Mucosa of descending colon (tissue), 3 donors: ENCODE data around the gene NINL. TPM values are rescaled to one million over a fixed set of nuclear protein-coding genes. Genes with fewer than 3 reads are reported as not detected.
A peak's percentile ranks its signal among the peaks of the same experiment; 100 is the strongest.
"Not testable (repeated sequence)": the region's sequence is repeated elsewhere in the genome, so short reads cannot be mapped to it uniquely, and the experiment has no call there.

Experiments used
- ATAC-seq: fragments of 200-7000 bp; cut with Tn5 transposase; one replicate; pipeline ENCODE4 v1.9.1; 2020; ENCODE audit warnings: mild to moderate bottlenecking, moderate library complexity
- DNase-seq, 3 donors: peaks; one replicate each; pipeline ENCODE4 v3.0.0-alpha.2; 2020
- H3K36me3 ChIP-seq: fragments of 200-600 bp; one replicate; pipeline ENCODE4 v1.8.0; 2021; ENCODE audit warnings: low read depth, mild to moderate bottlenecking
- H3K4me1 ChIP-seq: fragments of 200-600 bp; one replicate; pipeline ENCODE4 v1.8.0; 2021; ENCODE audit warnings: low read depth, mild to moderate bottlenecking
- H3K4me3 ChIP-seq: fragments of 200-600 bp; one replicate; pipeline ENCODE4 v1.8.0; 2021; ENCODE audit warnings: mild to moderate bottlenecking
- H3K9me3 ChIP-seq: fragments of 200-600 bp; one replicate; pipeline ENCODE4 v1.8.0; 2021; ENCODE audit warnings: mild to moderate bottlenecking
- intact Hi-C, 2 donors: fragments of 100-400 bp; cut with DNase I in 1 of 2; cut with micrococcal nuclease in 1 of 2; formaldehyde crosslinking; loops; one replicate each; pipeline versions ENCODE4 v1.11.0 to v1.11.1; 2022; cut with DNase I, micrococcal nuclease
- total RNA-seq, 3 donors: library from RNA; stranded (reverse); fragmentation: NEBNext Ultra II Directional in 2 of 3; extraction: Animal tissue kit (Norgen Biotek cat#: 25700) in 2 of 3; gene quantifications; one replicate each; pipeline versions ENCODE4 v1.2.1 to v1.2.4, GENCODE V29; 2021 to 2023
- TF ChIP-seq, protein P1 (sequence below): fragments of 200-600 bp; IDR thresholded peaks from one replicate; pipeline ENCODE4 v1.8.0; 2022; ENCODE audit warnings: antibody characterized with exemption, mild to moderate bottlenecking
- donor health status: DM: no; HTN: no; CAD: no; lungs with moderate emphysema.
- donor health status: DM: no; HTN: no; CAD: no.
- donor health status: DM: no; HTN: yes; CAD: no.

NINL gene
- total RNA-seq, 3 donors from 2014 or later, result 1.8 to 15.1 (median 3.3) TPM

DNA sequence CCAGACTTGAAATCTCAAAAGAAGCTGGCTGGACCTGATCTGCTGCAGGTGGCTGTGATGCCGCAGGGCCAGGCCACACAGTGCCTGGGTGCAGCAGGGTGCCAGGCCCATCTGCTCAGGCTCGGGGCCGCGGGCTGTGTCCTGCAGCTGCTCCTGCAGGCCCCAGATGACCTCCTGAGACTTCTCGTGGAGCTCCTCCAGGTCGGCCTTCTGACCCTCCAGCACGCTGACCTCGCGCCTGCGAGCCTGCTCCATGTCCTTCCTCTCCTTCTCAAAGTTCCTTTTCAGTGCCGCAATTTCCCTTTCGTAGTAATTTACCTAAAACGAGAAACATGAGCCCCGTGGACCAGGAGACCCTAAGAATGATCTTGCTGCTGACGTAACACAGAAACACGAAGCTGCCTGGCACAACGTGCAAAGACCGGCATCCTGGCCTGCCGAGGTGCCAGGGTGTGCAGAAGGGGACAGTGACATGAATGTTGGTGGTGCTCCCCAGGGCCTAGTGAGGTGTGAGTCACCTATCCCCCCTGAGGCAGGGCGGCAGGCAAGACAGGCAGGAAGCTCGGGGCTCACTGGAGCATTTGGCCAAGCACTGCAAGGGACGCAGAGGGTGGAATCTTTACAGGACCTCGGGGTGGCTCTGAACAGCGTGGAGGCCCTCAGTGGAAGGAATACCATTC is 106.3 kb downstream of the NINL start:
- H3K4me1 ChIP-seq, result no peaks in the 10 kb centered on the region
- TF ChIP-seq, protein P1, sequence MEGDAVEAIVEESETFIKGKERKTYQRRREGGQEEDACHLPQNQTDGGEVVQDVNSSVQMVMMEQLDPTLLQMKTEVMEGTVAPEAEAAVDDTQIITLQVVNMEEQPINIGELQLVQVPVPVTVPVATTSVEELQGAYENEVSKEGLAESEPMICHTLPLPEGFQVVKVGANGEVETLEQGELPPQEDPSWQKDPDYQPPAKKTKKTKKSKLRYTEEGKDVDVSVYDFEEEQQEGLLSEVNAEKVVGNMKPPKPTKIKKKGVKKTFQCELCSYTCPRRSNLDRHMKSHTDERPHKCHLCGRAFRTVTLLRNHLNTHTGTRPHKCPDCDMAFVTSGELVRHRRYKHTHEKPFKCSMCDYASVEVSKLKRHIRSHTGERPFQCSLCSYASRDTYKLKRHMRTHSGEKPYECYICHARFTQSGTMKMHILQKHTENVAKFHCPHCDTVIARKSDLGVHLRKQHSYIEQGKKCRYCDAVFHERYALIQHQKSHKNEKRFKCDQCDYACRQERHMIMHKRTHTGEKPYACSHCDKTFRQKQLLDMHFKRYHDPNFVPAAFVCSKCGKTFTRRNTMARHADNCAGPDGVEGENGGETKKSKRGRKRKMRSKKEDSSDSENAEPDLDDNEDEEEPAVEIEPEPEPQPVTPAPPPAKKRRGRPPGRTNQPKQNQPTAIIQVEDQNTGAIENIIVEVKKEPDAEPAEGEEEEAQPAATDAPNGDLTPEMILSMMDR, result no peak
- ATAC-seq (no peak), DNase-seq (no peak)
- no peaks in the 10 kb centered on the region for H3K36me3 ChIP-seq
- no peak overlapping the region for H3K4me3 ChIP-seq
- H3K9me3 ChIP-seq, result no peaks in the 10 kb centered on the region
- intact Hi-C loops, result no loop called here

DNA sequence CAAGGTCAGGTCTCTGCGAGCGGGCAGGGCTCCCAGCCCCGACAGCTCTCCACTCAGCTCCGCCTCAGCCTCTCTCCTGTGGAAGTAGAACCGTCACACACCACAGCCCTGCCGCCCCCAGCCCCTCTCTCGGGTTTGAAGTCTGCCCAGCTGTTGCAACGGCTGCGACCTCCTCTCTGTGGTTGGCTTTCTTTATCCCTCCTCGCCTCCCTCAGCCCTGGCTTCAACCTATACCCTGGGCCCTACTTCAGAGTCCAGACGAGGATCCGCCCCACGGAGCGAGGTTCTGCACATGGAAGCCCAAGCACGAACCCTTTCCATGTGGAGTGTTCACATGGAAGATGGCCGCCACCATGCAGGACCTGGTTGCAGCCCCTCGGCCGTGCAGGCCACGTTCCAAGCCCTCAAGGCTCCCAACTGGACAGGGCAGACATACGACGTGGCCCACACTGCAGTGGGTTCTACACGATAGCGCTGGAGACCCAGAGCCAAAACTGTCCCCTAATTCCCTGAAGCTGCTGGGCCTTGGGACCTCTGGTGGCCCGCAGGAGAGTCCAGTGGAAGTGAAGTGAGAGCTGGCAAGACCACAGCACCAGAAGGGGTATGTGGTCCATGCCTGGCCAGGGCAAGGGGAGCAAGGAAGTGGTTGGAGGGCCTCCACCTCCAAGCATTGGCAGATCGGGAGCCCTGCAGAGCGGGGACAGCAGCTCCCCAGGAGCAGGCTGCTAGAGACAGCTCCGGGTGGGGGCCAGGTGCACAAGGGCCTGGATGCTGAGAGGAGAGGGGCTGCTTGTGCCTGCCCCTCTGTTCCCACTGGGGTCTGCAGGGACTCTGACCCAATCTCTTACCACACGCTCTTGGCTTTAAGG is 108.1 kb downstream of the NINL start:
- H3K36me3 ChIP-seq, result no peaks in the 10 kb centered on the region
- DNase-seq (peak in 1 of 3 donors; percentile 48), ATAC-seq (no peak)
- no peaks in the 10 kb centered on the region for H3K4me1 ChIP-seq
- H3K4me3 ChIP-seq, result no peak overlapping the region
- TF ChIP-seq, protein P1, result no peak
- no peaks in the 10 kb centered on the region for H3K9me3 ChIP-seq
- intact Hi-C loops, result no loop called here

DNA sequence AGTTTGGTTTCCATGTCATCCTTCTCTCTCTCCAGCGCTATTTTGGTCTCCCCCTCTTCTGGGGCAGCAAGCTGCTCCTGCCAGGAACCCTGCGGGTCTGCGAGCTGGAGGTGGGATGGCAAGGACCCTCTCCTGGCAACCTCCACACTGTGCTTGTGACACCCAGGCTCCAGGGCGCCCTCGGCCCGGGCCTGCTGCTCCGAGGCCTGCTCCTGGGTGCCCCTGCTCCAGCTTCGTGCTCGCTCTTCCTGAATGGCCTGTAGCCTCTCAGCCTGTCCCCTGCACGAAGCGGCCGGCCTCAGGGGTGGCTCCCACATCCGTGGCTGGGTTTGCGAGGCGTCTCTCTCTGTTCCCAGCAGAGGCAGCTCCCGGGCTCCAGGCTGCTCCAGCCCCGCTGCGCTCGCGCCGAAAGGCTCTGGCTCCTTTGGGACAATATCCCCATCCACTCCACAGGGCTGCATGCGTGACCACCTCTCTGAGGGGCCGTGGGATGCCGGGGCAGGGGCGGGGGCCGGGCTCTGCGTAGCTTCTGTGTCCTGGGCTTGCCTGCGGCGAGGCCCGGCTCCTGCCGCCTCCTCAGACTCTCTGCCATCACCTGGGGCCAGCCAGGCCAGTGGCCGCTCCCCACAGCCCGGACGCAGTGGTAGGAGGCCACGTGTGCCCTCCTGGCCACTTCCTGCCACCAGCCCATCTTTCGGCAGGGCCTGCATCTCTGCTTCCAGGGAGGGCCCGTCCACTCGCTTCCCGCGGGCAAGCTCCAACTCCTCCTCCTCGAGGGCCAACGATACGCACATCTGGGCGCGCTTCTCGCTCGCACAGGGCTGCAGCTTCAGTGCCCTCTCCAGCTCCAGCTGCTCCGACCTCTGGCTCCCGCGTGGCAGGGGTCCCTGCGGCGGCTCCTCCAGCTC is 109.0 kb downstream of the NINL start:
- TF ChIP-seq, protein P1, result no peak
- H3K36me3 ChIP-seq, result no peaks in the 10 kb centered on the region
- intact Hi-C loops, result no loop called here
- H3K9me3 ChIP-seq, result no peaks in the 10 kb centered on the region
- H3K4me1 ChIP-seq, result no peaks in the 10 kb centered on the region
- ATAC-seq, result no peak
- peak in 1 of 3 donors; percentile 5 for DNase-seq
- no peak overlapping the region for H3K4me3 ChIP-seq

DNA sequence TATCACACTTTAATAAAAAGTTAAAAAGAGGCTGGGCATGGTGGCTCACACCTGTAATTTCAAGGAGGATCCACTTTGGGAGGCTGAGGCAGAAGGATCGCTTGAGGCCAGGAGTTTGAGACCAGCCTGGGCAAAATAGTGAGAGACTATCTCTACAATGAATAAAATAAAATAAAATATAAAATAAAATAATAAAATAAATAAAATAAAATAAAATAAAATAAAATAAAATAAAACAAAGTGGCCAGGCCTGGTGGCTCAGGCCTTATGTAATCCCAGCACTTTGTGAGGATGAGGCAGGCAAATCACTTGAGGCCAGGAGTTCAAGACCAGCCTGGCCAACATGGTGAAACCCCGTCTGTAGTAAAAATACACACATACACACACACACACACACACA is 112.0 kb downstream of the NINL start:
- ATAC-seq, H3K9me3 ChIP-seq, H3K4me1 ChIP-seq, H3K36me3 ChIP-seq, intact Hi-C loops, H3K4me3 ChIP-seq, DNase-seq: not testable (repeated sequence)

DNA sequence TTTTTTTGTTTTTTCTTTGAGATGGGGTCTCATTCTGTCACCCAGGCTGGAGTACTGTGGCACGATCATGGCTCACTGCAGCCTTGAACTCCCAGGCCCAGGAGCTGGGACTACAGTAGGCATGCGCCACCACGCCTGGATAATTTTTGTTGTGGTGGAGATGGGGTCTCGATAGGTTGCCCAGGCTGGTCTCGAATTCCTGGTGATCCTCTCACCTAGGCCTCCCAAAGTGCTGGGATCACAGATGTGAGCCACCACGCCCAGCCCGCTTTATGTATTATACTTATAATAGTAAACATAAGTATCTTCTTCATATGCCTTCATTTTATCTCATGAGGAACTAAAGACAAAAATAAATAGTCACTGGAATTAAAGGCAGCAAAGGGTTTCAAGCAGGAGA is 114.3 kb downstream of the NINL start:
- Histone ChIP-seq H3K4me3 (no peak overlapping the region), H3K36me3 (no peaks in the 10 kb centered on the region), H3K4me1 (no peaks in the 10 kb centered on the region), H3K9me3 (no peaks in the 10 kb centered on the region)
- no peak for DNase-seq
- no peak for ATAC-seq
- intact Hi-C loops, result no loop called here
- TF ChIP-seq, protein P1, result no peak
